ENCODE measurements around the gene CDKN2AIPNL.

CDKN2AIPNL gene

GRCh38 chr5:134437847-134438581, 26.3 kb upstream of the CDKN2AIPNL start:
- WGBS (ENCODE audit: extremely low coverage, insufficient coverage, insufficient read length) = no CpG with 5 or more reads among the region's 7 CpGs
- no peak overlapping the region for H4K8ac ChIP-seq (ENCODE audit: low read depth, low read length)
- H2BK120ac ChIP-seq (ENCODE audit: insufficient read depth, low read length, poor library complexity) = no peak overlapping the region
- H2AFZ ChIP-seq (ENCODE audit: insufficient read depth, low read length, poor library complexity) = peak overlapping the region; percentile 15
- H3K9ac ChIP-seq (ENCODE audit: low read length) = no peak overlapping the region
- no peaks in the 10 kb centered on the region for H3K36me3 ChIP-seq (ENCODE audit: control insufficient read depth in 1 of 2, insufficient read depth in 2 of 2, low read length in 2 of 2)
- H3K4me1 ChIP-seq (ENCODE audit: control insufficient read depth in 1 of 2, insufficient read depth in 2 of 2, low read length in 2 of 2) = peaks cover 3 to 8% of the 10 kb centered on the region in 2 experiments
- no peak overlapping the region for H2BK5ac ChIP-seq (ENCODE audit: low read depth, low read length, poor library complexity)
- H4K12ac ChIP-seq (ENCODE audit: low read depth, low read length) = no peak overlapping the region
- H3K4ac ChIP-seq (ENCODE audit: low read depth, low read length) = no peak overlapping the region
- no peak overlapping the region for H3K27ac ChIP-seq (ENCODE audit: low read depth, low read length)
- no peak overlapping the region for H3K4me2 ChIP-seq (ENCODE audit: low read length)
- peak; percentile 28 to 43 for DNase-seq
- no peak overlapping the region for H3K18ac ChIP-seq (ENCODE audit: low read length)
- no peak overlapping the region for H3K4me3 ChIP-seq (ENCODE audit: low read depth, low read length)
- no peak overlapping the region for H2AK5ac ChIP-seq (ENCODE audit: low read length)
- H3K27me3 ChIP-seq (ENCODE audit: insufficient read depth, low read length) = no peaks in the 10 kb centered on the region
- peaks cover 2% of the 10 kb centered on the region for H3K79me1 ChIP-seq (ENCODE audit: low read length)
- H3K79me2 ChIP-seq (ENCODE audit: control insufficient read depth, insufficient read depth, low read length, poor library complexity) = no peaks in the 10 kb centered on the region
- no peak overlapping the region for H4K91ac ChIP-seq (ENCODE audit: low read depth, low read length)
- H2BK12ac ChIP-seq (ENCODE audit: low read length) = no peak overlapping the region
- no peak overlapping the region for H3K23ac ChIP-seq (ENCODE audit: low read length)
- no peak overlapping the region for H3K14ac ChIP-seq (ENCODE audit: low read length)
- peaks cover 2% of the 10 kb centered on the region for H3K9me3 ChIP-seq (ENCODE audit: insufficient read depth, low read depth, low read length)

- Histone ChIP-seq H3K9me3 (ENCODE audit: insufficient read depth, low read depth, low read length) (peaks cover 2% of the 10 kb centered on the region), H2BK120ac (ENCODE audit: insufficient read depth, low read length, poor library complexity) (no peak overlapping the region), H3K36me3 (ENCODE audit: control insufficient read depth in 1 of 2, insufficient read depth in 2 of 2, low read length in 2 of 2) (no peaks in the 10 kb centered on the region), H4K91ac (ENCODE audit: low read depth, low read length) (no peak overlapping the region), H3K14ac (ENCODE audit: low read length) (no peak overlapping the region), H4K8ac (ENCODE audit: low read depth, low read length) (no peak overlapping the region), H3K4me3 (ENCODE audit: low read depth, low read length) (no peak overlapping the region), H3K4me1 (ENCODE audit: control insufficient read depth in 1 of 2, insufficient read depth in 2 of 2, low read length in 2 of 2) (peaks cover 3 to 8% of the 10 kb centered on the region in 2 experiments), H3K23ac (ENCODE audit: low read length) (no peak overlapping the region), H3K27ac (ENCODE audit: low read depth, low read length) (no peak overlapping the region), H2BK5ac (ENCODE audit: low read depth, low read length, poor library complexity) (no peak overlapping the region), H3K79me1 (ENCODE audit: low read length) (peaks cover 2% of the 10 kb centered on the region), H3K4ac (ENCODE audit: low read depth, low read length) (no peak overlapping the region), H3K27me3 (ENCODE audit: insufficient read depth, low read length) (no peaks in the 10 kb centered on the region), H2AFZ (ENCODE audit: insufficient read depth, low read length, poor library complexity) (peak overlapping the region; percentile 30), H2AK5ac (ENCODE audit: low read length) (no peak overlapping the region), H3K79me2 (ENCODE audit: control insufficient read depth, insufficient read depth, low read length, poor library complexity) (no peaks in the 10 kb centered on the region), H3K9ac (ENCODE audit: low read length) (no peak overlapping the region), H3K18ac (ENCODE audit: low read length) (no peak overlapping the region), H2BK12ac (ENCODE audit: low read length) (no peak overlapping the region), H3K4me2 (ENCODE audit: low read length) (no peak overlapping the region), H4K12ac (ENCODE audit: low read depth, low read length) (no peak overlapping the region)
- DNase-seq = no peak
- WGBS (ENCODE audit: extremely low coverage, insufficient coverage, insufficient read length) = no CpG with 5 or more reads among the region's 4 CpGs
Measured at GRCh38 chr5:134437340-134437846, 25.7 kb upstream of the CDKN2AIPNL start.

GRCh38 chr5:134436523-134437339, 25.1 kb upstream of the CDKN2AIPNL start:
- no peak overlapping the region for H2BK5ac ChIP-seq (ENCODE audit: low read depth, low read length, poor library complexity)
- H3K4me2 ChIP-seq (ENCODE audit: low read length) = no peak overlapping the region
- no peaks in the 10 kb centered on the region for H3K27me3 ChIP-seq (ENCODE audit: insufficient read depth, low read length)
- no peak overlapping the region for H4K12ac ChIP-seq (ENCODE audit: low read depth, low read length)
- H3K9me3 ChIP-seq (ENCODE audit: insufficient read depth, low read depth, low read length) = peaks cover 2% of the 10 kb centered on the region
- no peak overlapping the region for H4K91ac ChIP-seq (ENCODE audit: low read depth, low read length)
- H3K27ac ChIP-seq (ENCODE audit: low read depth, low read length) = no peak overlapping the region
- H2BK120ac ChIP-seq (ENCODE audit: insufficient read depth, low read length, poor library complexity) = no peak overlapping the region
- no peaks in the 10 kb centered on the region for H3K36me3 ChIP-seq (ENCODE audit: control insufficient read depth in 1 of 2, insufficient read depth in 2 of 2, low read length in 2 of 2)
- H3K79me2 ChIP-seq (ENCODE audit: control insufficient read depth, insufficient read depth, low read length, poor library complexity) = no peaks in the 10 kb centered on the region
- WGBS (ENCODE audit: extremely low coverage, insufficient coverage, insufficient read length) = no CpG with 5 or more reads among the region's 20 CpGs
- H4K8ac ChIP-seq (ENCODE audit: low read depth, low read length) = no peak overlapping the region
- H3K4ac ChIP-seq (ENCODE audit: low read depth, low read length) = no peak overlapping the region
- no peak overlapping the region for H3K14ac ChIP-seq (ENCODE audit: low read length)
- peak; percentile 67 to 82 for DNase-seq
- no peak overlapping the region for H3K18ac ChIP-seq (ENCODE audit: low read length)
- no peak overlapping the region for H3K23ac ChIP-seq (ENCODE audit: low read length)
- no peak overlapping the region for H2AFZ ChIP-seq (ENCODE audit: insufficient read depth, low read length, poor library complexity)
- no peak overlapping the region for H3K9ac ChIP-seq (ENCODE audit: low read length)
- peaks cover 2% of the 10 kb centered on the region for H3K79me1 ChIP-seq (ENCODE audit: low read length)
- no peak overlapping the region for H3K4me3 ChIP-seq (ENCODE audit: low read depth, low read length)
- H2AK5ac ChIP-seq (ENCODE audit: low read length) = no peak overlapping the region
- H3K4me1 ChIP-seq (ENCODE audit: control insufficient read depth in 1 of 2, insufficient read depth in 2 of 2, low read length in 2 of 2) = peaks cover 3 to 8% of the 10 kb centered on the region in 2 experiments
- H2BK12ac ChIP-seq (ENCODE audit: low read length) = no peak overlapping the region

GRCh38 chr5:134435560-134435959, 23.9 kb upstream of the CDKN2AIPNL start:
- H3K27ac ChIP-seq (ENCODE audit: low read depth, low read length) = no peak overlapping the region
- no peak overlapping the region for H2BK12ac ChIP-seq (ENCODE audit: low read length)
- H3K4me3 ChIP-seq (ENCODE audit: low read depth, low read length) = no peak overlapping the region
- H3K9ac ChIP-seq (ENCODE audit: low read length) = no peak overlapping the region
- no peak overlapping the region for H2BK5ac ChIP-seq (ENCODE audit: low read depth, low read length, poor library complexity)
- H3K9me3 ChIP-seq (ENCODE audit: insufficient read depth, low read depth, low read length) = peaks cover 1% of the 10 kb centered on the region
- no peak overlapping the region for H3K14ac ChIP-seq (ENCODE audit: low read length)
- peaks cover 2% of the 10 kb centered on the region for H3K79me1 ChIP-seq (ENCODE audit: low read length)
- no peaks in the 10 kb centered on the region for H3K79me2 ChIP-seq (ENCODE audit: control insufficient read depth, insufficient read depth, low read length, poor library complexity)
- H3K4me2 ChIP-seq (ENCODE audit: low read length) = no peak overlapping the region
- H4K8ac ChIP-seq (ENCODE audit: low read depth, low read length) = no peak overlapping the region
- H2BK120ac ChIP-seq (ENCODE audit: insufficient read depth, low read length, poor library complexity) = no peak overlapping the region
- H3K27me3 ChIP-seq (ENCODE audit: insufficient read depth, low read length) = no peaks in the 10 kb centered on the region
- no peak overlapping the region for H2AFZ ChIP-seq (ENCODE audit: insufficient read depth, low read length, poor library complexity)
- no peaks in the 10 kb centered on the region for H3K36me3 ChIP-seq (ENCODE audit: control insufficient read depth in 1 of 2, insufficient read depth in 2 of 2, low read length in 2 of 2)
- H4K91ac ChIP-seq (ENCODE audit: low read depth, low read length) = no peak overlapping the region
- WGBS (ENCODE audit: extremely low coverage, insufficient coverage, insufficient read length) = no CpG with 5 or more reads among the region's 2 CpGs
- no peak overlapping the region for H4K12ac ChIP-seq (ENCODE audit: low read depth, low read length)
- H3K4ac ChIP-seq (ENCODE audit: low read depth, low read length) = no peak overlapping the region
- H3K4me1 ChIP-seq (ENCODE audit: control insufficient read depth in 1 of 2, insufficient read depth in 2 of 2, low read length in 2 of 2) = peaks cover 3 to 8% of the 10 kb centered on the region in 2 experiments
- no peak overlapping the region for H3K18ac ChIP-seq (ENCODE audit: low read length)
- peak; percentile 41 to 57 for DNase-seq
- H3K23ac ChIP-seq (ENCODE audit: low read length) = no peak overlapping the region
- H2AK5ac ChIP-seq (ENCODE audit: low read length) = no peak overlapping the region

All from trophoblast cell (in vitro differentiated cells and primary cell).